ENCODE results near the gene ACBD5. TPM values are rescaled to one million over a fixed set of nuclear protein-coding genes. Genes with fewer than 3 reads are reported as not detected.

Gene ACBD5
- total RNA-seq, 1 donor from 2014 or later, result 21.3 TPM

- TF ChIP-seq CTCF (IDR thresholded peaks at IDR 0.05; ENCODE audit: unreplicated experiment), result no peak
Measured at GRCh38 chr10:27147701-27148100, 92.9 kb downstream of the ACBD5 start.

GRCh38 chr10:27145937-27146336 is 94.7 kb downstream of the ACBD5 start:
- no peak overlapping the region for H3K4me3 Mint-ChIP-seq (ENCODE audit: low read depth)
- no peak for TF ChIP-seq CTCF (IDR thresholded peaks at IDR 0.05; ENCODE audit: unreplicated experiment)
- H3K27ac Mint-ChIP-seq, result no peak overlapping the region
- H3K4me1 Mint-ChIP-seq (ENCODE audit: low read depth), result peaks cover 2% of the 10 kb centered on the region
- no peaks in the 10 kb centered on the region for H3K9me3 Mint-ChIP-seq (ENCODE audit: low read depth)
- no peak for DNase-seq (ENCODE audit: low spot score, unreplicated experiment)
- peaks cover 27% of the 10 kb centered on the region for H3K36me3 Mint-ChIP-seq (ENCODE audit: insufficient read depth)
- no peaks in the 10 kb centered on the region for H3K27me3 Mint-ChIP-seq

More at GRCh38 chr10:27147701-27148100, 92.9 kb downstream of the ACBD5 start:
- peaks cover 32% of the 10 kb centered on the region for H3K36me3 Mint-ChIP-seq (ENCODE audit: insufficient read depth)
- no peak overlapping the region for H3K27ac Mint-ChIP-seq
- no peak for DNase-seq (ENCODE audit: low spot score, unreplicated experiment)
- no peaks in the 10 kb centered on the region for H3K27me3 Mint-ChIP-seq
- no peaks in the 10 kb centered on the region for H3K9me3 Mint-ChIP-seq (ENCODE audit: low read depth)
- no peak overlapping the region for H3K4me3 Mint-ChIP-seq (ENCODE audit: low read depth)
- peaks cover 8% of the 10 kb centered on the region for H3K4me1 Mint-ChIP-seq (ENCODE audit: low read depth)

Other genes with a start within 250 kb of the ACBD5 start
- gene ANKRD26, start 140.3 kb downstream of the ACBD5 start, total RNA-seq, result 18.2 and 23.0 TPM in 2 replicates
- 108 and 111 TPM in 2 replicates for gene YME1L1, start 86.4 kb downstream of the ACBD5 start, total RNA-seq
- 15.0 TPM in 2 replicates for gene MASTL, start 85.4 kb downstream of the ACBD5 start, total RNA-seq

All from progenitor cell of endocrine pancreas (in vitro differentiated cells).